Liver (tissue), 9 donors: ENCODE results near the gene MARCHF10. TPM values are rescaled to one million over a fixed set of nuclear protein-coding genes. Genes with fewer than 3 reads are reported as not detected.

Experiments
- DNase-seq: peaks from one replicate; pipeline ENCODE4 v3.0.0-alpha.2; 2017; ENCODE audit warnings: low spot score
- H3K27ac ChIP-seq, 2 donors: one replicate each; pipeline ENCODE4 v1.7.0; 2013; ENCODE audit warnings: inconsistent platforms in 2 of 2, low read length in 2 of 2, control low read depth in 1 of 2, low read depth in 1 of 2, mild to moderate bottlenecking in 1 of 2
- H3K27me3 ChIP-seq, 4 donors: one replicate each; pipeline versions ENCODE4 v1.6.1 to v1.7.0; 2013; ENCODE audit warnings: low read length in 3 of 4, inconsistent platforms in 1 of 4, mild to moderate bottlenecking in 1 of 4, moderate library complexity in 1 of 4; ENCODE audit not compliant: control insufficient read depth in 4 of 4, insufficient read depth in 4 of 4
- H3K36me3 ChIP-seq, 4 donors: one replicate each; pipeline versions ENCODE4 v1.6.1 to v1.7.0; 2013; ENCODE audit warnings: low read length in 3 of 4, mild to moderate bottlenecking in 3 of 4, low read depth in 1 of 4, moderate library complexity in 1 of 4; ENCODE audit not compliant: control insufficient read depth in 4 of 4, insufficient read depth in 3 of 4
- H3K4me1 ChIP-seq, 4 donors: one replicate each; pipeline versions ENCODE4 v1.6.1 to v1.7.0; 2013; ENCODE audit warnings: low read length in 3 of 4, mild to moderate bottlenecking in 3 of 4, moderate library complexity in 1 of 4; ENCODE audit not compliant: control insufficient read depth in 4 of 4, insufficient read depth in 4 of 4
- H3K4me3 ChIP-seq, 3 donors: one replicate each; pipeline versions ENCODE4 v1.6.1 to v1.7.0; 2013; ENCODE audit warnings: low read length in 3 of 3, control low read depth in 1 of 3, low read depth in 1 of 3, mild to moderate bottlenecking in 1 of 3
- H3K9ac ChIP-seq, 2 donors: one replicate each; pipeline ENCODE4 v1.7.0; 2013; ENCODE audit warnings: low read length in 2 of 2, mild to moderate bottlenecking in 2 of 2, moderate library complexity in 2 of 2, control low read depth in 1 of 2, low read depth in 1 of 2
- H3K9me3 ChIP-seq, 4 donors: one replicate each; pipeline versions ENCODE4 v1.6.1 to v1.7.0; 2013; ENCODE audit warnings: low read length in 3 of 4; ENCODE audit not compliant: control insufficient read depth in 4 of 4
- EGR1 ChIP-seq, 2 donors: IDR thresholded peaks; 2 replicates each; pipeline ENCODE4 v1.6.1; 2016 to 2018; ENCODE audit warnings: antibody characterized with exemption in 2 of 2, low read depth in 2 of 2
- FOXA1 ChIP-seq: IDR thresholded peaks from 2 replicates; pipeline ENCODE4 v1.6.1; 2016; ENCODE audit warnings: antibody characterized with exemption
- FOXA2 ChIP-seq: IDR thresholded peaks from 2 replicates; pipeline ENCODE4 v1.6.1; 2016; ENCODE audit warnings: antibody characterized with exemption
- GABPA ChIP-seq, 2 donors: IDR thresholded peaks in 1 of 2; conservative IDR thresholded peaks in 1 of 2; 2 replicates each; pipeline ENCODE4 v1.6.1; 2016; ENCODE audit warnings: antibody characterized with exemption in 2 of 2, mild to moderate bottlenecking in 1 of 2, moderate library complexity in 1 of 2
- HNF4A ChIP-seq, 2 donors: conservative IDR thresholded peaks; 2 replicates each; pipeline ENCODE4 v1.6.1; 2016; ENCODE audit warnings: antibody characterized with exemption in 2 of 2, mild to moderate bottlenecking in 2 of 2
- NR2F2 ChIP-seq: IDR thresholded peaks from 2 replicates; pipeline ENCODE4 v1.6.1; 2016; ENCODE audit warnings: antibody characterized with exemption
- RXRA ChIP-seq, 2 donors: IDR thresholded peaks; 2 replicates each; pipeline ENCODE4 v1.6.1; 2017 to 2018; ENCODE audit warnings: antibody characterized with exemption in 2 of 2, mild to moderate bottlenecking in 1 of 2
- SP1 ChIP-seq: IDR thresholded peaks from 2 replicates; pipeline ENCODE4 v1.6.1; 2018; ENCODE audit warnings: antibody characterized with exemption, mild to moderate bottlenecking
- TAF1 ChIP-seq: conservative IDR thresholded peaks from 2 replicates; pipeline ENCODE4 v1.6.1; 2016; ENCODE audit warnings: antibody characterized with exemption, mild to moderate bottlenecking
- WGBS: extraction: QIAGEN DNeasy Blood & Tissue Kit; methylation state at CpG from one replicate; pipeline ENCODE4 v1.1.7; 2013; 5-methylcytosine and 5-hydroxymethylcytosine counted together
- polyA plus RNA-seq, 2 donors: library from polyadenylated mRNA; stranded (reverse) in 1 of 2; unstranded in 1 of 2; fragments of 200-250 nt in 1 of 2; fragments of >200 nt in 1 of 2; fragmentation: Nextera tagmentation in 1 of 2; extraction: Ambion mirVana in 1 of 2; gene quantifications; one replicate each; pipeline versions ENCODE4 v1.2.1 to v1.2.3, GENCODE V29; 2013 to 2015
- total RNA-seq, 2 donors: library from RNA; depleted of rRNA; stranded (reverse); fragments of >200 nt; gene quantifications; one replicate each; pipeline ENCODE4 v1.2.3, GENCODE V29; 2014
- TF ChIP-seq, protein P1 (sequence below): IDR thresholded peaks from 2 replicates; pipeline ENCODE4 v1.6.1; 2016; ENCODE audit warnings: antibody characterized with exemption
- TF ChIP-seq, protein P2 (sequence below): IDR thresholded peaks from 2 replicates; pipeline ENCODE4 v1.6.1; 2016; ENCODE audit warnings: antibody characterized with exemption
- TF ChIP-seq, protein P3 (sequence below): IDR thresholded peaks from 2 replicates; pipeline ENCODE4 v1.6.1; 2016; ENCODE audit warnings: antibody characterized with exemption, mild to moderate bottlenecking
- TF ChIP-seq, protein P4 (sequence below): fragments of 150-350 bp; IDR thresholded peaks from 2 replicates; pipeline ENCODE4 v1.5.1; 2017; ENCODE audit warnings: improper control_type of control experiment, low read depth, low read length; ENCODE audit not compliant: missing input control
- donor health status: healthy.
- donor health status: healthy.
- donor health status: healthy.
- donor health status: healthy.
- donor health status: healthy.

MARCHF10 gene
- total and polyA plus RNA-seq, 4 donors, result not detected

DNA sequence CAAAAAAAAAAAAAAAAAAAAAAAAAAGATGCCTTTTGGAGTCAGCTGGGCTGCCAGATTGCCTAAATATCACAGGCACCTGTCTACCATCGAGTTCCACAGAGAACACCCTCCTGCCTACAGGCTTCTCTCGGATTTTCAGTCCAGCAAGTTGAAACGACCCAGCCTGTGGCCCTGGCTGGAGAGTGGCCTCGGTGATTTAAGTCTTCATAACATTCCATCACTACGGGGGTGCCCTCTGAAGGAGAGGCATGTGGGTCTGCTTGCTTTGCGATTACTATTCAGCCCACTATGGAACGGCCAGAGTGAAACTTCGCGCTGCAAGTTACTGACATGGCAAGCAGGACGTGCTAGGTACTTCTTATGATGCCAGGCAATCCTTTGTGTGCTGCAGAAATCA, 42.8 kb downstream of the MARCHF10 start:
- H3K27me3 ChIP-seq, result peaks cover 0 to 4% (median 2%) of the 10 kb centered on the region in 4 donors
- H3K9me3 ChIP-seq, result no peaks in the 10 kb centered on the region
- H3K4me3 ChIP-seq, result no peak overlapping the region
- WGBS, result 71% methylated on average over 10 of the region's 10 CpGs
- DNase-seq, result no peak
- no peak overlapping the region for H3K9ac ChIP-seq
- no peaks in the 10 kb centered on the region for H3K4me1 ChIP-seq
- TF ChIP-seq, protein P1, sequence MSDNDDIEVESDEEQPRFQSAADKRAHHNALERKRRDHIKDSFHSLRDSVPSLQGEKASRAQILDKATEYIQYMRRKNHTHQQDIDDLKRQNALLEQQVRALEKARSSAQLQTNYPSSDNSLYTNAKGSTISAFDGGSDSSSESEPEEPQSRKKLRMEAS, result no peak
- TF ChIP-seq, protein P2, sequence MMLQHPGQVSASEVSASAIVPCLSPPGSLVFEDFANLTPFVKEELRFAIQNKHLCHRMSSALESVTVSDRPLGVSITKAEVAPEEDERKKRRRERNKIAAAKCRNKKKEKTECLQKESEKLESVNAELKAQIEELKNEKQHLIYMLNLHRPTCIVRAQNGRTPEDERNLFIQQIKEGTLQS, result no peak
- TF ChIP-seq HNF4A (conservative IDR thresholded peaks at IDR 0.05) (no peak), EGR1 (IDR thresholded peaks at IDR 0.05; ENCODE audit: low read depth in 2 of 2) (no peak), FOXA2 (no peak)
- TF ChIP-seq, protein P3, sequence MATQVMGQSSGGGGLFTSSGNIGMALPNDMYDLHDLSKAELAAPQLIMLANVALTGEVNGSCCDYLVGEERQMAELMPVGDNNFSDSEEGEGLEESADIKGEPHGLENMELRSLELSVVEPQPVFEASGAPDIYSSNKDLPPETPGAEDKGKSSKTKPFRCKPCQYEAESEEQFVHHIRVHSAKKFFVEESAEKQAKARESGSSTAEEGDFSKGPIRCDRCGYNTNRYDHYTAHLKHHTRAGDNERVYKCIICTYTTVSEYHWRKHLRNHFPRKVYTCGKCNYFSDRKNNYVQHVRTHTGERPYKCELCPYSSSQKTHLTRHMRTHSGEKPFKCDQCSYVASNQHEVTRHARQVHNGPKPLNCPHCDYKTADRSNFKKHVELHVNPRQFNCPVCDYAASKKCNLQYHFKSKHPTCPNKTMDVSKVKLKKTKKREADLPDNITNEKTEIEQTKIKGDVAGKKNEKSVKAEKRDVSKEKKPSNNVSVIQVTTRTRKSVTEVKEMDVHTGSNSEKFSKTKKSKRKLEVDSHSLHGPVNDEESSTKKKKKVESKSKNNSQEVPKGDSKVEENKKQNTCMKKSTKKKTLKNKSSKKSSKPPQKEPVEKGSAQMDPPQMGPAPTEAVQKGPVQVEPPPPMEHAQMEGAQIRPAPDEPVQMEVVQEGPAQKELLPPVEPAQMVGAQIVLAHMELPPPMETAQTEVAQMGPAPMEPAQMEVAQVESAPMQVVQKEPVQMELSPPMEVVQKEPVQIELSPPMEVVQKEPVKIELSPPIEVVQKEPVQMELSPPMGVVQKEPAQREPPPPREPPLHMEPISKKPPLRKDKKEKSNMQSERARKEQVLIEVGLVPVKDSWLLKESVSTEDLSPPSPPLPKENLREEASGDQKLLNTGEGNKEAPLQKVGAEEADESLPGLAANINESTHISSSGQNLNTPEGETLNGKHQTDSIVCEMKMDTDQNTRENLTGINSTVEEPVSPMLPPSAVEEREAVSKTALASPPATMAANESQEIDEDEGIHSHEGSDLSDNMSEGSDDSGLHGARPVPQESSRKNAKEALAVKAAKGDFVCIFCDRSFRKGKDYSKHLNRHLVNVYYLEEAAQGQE, result no peak
- no peak overlapping the region for H3K27ac ChIP-seq
- no peaks in the 10 kb centered on the region for H3K36me3 ChIP-seq

DNA sequence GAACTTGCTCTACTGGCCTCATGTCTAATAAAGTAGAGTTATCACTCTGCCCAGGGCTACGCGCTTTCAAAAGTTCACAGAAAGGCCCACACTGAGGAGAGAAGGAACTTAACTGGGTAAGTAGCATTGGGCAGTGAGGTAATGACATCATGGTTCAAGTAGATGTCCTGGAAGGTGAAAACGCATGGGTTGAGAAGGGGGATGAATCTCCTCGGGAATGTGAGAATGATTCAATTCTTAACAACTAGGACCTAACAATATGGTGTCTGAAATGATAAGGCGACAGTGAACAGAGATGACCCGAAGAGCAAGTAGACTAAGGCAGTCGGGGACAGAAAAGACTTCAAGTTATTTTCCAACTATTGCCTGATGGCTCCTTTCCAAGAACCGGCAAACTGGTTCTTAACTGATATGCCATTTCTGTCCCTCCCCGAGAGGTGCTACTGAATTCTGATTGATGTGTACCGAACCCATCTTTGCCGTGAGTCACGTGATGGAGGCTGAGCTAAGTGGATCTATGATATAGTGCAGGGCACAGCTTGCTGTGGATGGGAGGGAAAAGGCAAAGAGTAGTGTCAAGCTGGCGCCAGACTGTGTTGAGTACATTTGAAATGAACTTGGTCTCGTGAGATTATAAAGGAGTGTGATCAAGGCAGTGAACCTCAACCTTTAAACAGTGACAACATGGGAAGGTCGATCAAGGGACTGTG, 44.1 kb downstream of the MARCHF10 start:
- TF ChIP-seq NR2F2, result no peak
- TF ChIP-seq, protein P4, sequence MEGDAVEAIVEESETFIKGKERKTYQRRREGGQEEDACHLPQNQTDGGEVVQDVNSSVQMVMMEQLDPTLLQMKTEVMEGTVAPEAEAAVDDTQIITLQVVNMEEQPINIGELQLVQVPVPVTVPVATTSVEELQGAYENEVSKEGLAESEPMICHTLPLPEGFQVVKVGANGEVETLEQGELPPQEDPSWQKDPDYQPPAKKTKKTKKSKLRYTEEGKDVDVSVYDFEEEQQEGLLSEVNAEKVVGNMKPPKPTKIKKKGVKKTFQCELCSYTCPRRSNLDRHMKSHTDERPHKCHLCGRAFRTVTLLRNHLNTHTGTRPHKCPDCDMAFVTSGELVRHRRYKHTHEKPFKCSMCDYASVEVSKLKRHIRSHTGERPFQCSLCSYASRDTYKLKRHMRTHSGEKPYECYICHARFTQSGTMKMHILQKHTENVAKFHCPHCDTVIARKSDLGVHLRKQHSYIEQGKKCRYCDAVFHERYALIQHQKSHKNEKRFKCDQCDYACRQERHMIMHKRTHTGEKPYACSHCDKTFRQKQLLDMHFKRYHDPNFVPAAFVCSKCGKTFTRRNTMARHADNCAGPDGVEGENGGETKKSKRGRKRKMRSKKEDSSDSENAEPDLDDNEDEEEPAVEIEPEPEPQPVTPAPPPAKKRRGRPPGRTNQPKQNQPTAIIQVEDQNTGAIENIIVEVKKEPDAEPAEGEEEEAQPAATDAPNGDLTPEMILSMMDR, result no peak
- no peak for TF ChIP-seq GABPA (IDR thresholded peaks at IDR 0.05 in 1 of 2, conservative IDR thresholded peaks at IDR 0.05 in 1 of 2)
- TF ChIP-seq HNF4A (conservative IDR thresholded peaks at IDR 0.05), result no peak
- TF ChIP-seq, protein P3, result no peak
- TF ChIP-seq TAF1, result no peak
- TF ChIP-seq SP1, result no peak
- TF ChIP-seq RXRA (IDR thresholded peaks at IDR 0.05), result no peak
- TF ChIP-seq FOXA1, result no peak
- Histone ChIP-seq H3K27me3 (peaks cover 0 to 5% (median 2%) of the 10 kb centered on the region in 4 donors), H3K9me3 (no peaks in the 10 kb centered on the region), H3K36me3 (no peaks in the 10 kb centered on the region), H3K4me1 (no peaks in the 10 kb centered on the region), H3K27ac (no peak overlapping the region), H3K4me3 (no peak overlapping the region), H3K9ac (no peak overlapping the region)
- DNase-seq, result no peak
- WGBS, result 81% methylated on average over 15 of the region's 15 CpGs
